Endometrial microvascular endothelial cells (primary cell): Measurements from ENCODE around the gene KCND3. TPM values are rescaled to one million over a fixed set of nuclear protein-coding genes. Genes with fewer than 3 reads are reported as not detected.

Source experiments
- in situ Hi-C: cut with HindIII; loops from 2 replicates; pipeline ENCODE4 v1.10.0; 2017; ENCODE audit warnings: low sequenced_read_pairs, low pct_unique_long_range_greater_than_20kb; ENCODE audit errors: inconsistent ontology term
- total RNA-seq: library from RNA; depleted of rRNA; stranded (reverse); fragments of >200 nt; gene quantifications from one replicate; pipeline ENCODE4 v1.2.3, GENCODE V29; 2015; ENCODE audit errors: inconsistent ontology term

The KCND3 gene
- total RNA-seq, 1 donor from 2014 or later, result not detected

DNA sequence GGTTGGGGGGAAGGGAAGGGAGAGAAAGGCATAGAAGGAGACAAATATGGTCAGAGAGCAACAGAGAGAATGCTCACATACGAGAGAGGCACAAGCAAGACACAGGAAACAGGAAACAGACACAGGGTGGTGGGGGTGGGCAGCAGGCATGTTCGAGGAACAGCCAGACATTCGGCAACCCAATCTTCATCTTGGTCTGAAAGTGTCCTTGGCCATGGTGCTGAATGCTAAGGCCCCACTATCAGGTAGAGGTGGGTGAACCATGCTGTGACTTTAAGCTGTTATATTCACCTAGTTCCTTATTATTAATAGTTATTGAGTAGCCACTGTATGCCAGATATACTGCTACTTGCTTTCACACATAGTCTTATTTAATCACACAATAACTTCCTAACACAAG is 124.6 kb downstream of the KCND3 start:
- in situ Hi-C loops, result no loop called here

GRCh38 chr1:111863401-111863800 is 126.1 kb downstream of the KCND3 start:
- in situ Hi-C loops, result no loop called here

DNA sequence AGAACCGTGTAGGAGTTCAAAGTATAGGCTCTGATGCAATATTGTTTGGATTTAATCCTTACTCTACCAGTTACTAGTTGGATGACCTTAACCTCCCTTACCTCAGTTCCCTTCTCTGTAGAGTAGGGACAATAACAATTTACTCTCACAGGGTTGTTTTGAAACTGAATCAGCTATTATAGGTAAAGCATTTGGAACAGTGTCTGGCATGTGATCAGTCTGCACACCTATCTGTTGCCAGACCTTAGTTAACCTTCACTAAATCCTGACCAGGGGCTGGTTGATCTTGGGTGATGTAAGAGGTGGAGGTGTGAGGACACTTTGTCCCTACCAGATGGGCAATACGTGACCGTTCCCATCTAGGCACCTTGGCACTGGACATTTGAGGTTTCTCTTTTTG is 126.9 kb downstream of the KCND3 start:
- in situ Hi-C loops, result no loop called here

- in situ Hi-C loops, result no loop called here
These were observed 127.9 kb downstream of the KCND3 start for GRCh38 chr1:111861523-111861922.

- in situ Hi-C loops, result no loop called here
These were observed 132.2 kb downstream of the KCND3 start for GRCh38 chr1:111857194-111857651.

DNA sequence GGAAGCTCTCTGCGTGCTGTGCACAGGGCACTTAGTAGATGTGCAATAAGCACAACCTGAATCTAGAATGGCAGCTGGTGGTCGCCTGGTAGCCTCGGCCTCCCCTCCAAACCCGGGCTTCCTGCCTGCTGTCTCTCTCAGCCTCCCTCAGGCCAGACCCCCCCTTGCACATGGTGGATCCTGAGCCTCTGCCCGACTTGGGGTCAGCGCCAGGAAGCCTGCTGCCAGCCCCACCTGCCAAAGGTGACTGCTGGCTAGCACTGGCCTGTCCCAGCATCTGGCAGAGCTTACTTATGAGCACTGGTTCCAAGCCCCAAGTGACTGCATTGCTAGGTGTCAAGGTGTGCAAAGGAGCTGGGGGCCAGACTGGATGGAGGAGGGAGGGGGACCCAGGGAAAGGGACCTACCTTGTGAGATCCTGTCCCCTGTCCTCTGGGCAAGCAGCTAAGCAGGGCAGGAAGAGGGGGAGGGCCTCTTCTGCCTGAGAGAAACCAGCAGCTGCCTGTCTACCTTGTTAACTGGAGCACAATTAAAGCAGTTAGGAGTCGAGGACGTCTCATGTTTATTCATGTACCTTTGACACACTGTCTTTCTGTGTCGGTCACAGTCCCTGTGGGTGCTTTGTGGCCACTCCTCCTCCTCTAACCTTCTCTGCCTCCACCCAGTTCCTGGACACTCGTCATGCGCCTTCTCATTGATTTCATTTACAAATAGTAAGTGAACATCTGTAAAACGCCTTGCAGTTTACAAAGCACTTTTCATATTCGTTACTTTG is 132.9 kb downstream of the KCND3 start:
- in situ Hi-C loops, result no loop called here

GRCh38 chr1:111855260-111855659 is 134.2 kb downstream of the KCND3 start:
- in situ Hi-C loops, result no loop called here

DNA sequence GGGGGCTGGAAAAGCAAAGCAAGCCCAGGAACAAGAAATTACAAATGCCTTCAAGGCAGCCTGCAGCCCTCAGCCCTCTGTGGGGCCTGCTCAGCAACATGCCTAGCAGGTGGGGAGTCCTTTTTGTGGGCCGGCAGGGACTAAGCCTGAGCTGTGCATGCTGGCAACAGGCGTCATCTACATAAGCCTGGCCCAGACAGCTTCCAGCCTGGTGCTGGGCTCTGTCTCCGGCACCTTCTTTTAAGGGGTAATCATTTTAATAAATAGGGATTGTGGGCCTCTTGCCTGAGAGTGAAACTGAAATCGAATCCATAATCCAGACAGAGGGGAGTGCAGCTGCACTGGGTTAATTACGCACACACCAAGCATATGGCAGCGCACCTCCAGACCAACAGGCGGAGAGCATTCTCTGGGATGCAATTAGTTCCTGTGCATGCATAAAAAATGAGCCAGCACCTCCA is 137.2 kb downstream of the KCND3 start:
- in situ Hi-C loops, result no loop called here

- in situ Hi-C loops, result no loop called here
These were observed 137.9 kb downstream of the KCND3 start for GRCh38 chr1:111851552-111851951.

- in situ Hi-C loops, result no loop called here
These were observed 139.4 kb downstream of the KCND3 start for GRCh38 chr1:111850109-111850508.

DNA sequence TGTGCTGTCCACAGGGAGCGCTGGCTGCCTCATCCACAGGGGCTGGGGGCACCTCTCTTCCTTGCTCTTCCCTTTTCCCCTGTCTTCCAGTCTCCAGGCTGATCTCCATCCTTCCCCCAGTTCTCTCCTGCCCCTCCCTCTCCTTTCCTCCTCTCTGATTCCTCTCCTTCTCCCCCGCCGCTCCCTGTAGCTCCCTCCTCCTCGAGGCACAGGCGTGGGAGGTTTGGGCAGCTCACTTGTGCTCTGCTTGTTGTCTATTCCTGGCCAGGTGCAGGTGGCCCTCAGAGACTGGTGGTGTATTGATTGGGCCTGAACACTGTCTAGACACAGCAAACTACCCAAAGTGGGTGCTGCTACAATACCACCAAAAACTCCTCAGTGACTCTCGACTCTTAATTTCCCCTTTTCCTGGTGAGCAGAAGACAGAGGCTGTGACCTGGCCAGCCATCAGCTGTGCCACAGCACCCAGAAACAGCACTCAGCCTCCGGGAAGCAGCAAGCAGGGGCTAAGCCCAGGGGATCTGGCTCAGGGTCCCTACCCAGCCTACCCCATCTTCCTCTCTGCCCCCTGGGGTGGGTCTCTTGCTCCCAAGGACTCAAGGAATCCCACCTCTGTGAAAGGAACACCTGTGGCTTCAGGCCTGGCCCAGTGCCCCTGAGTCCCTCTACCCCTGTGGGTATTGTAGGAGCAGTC is 140.5 kb downstream of the KCND3 start:
- in situ Hi-C loops, result no loop called here

- in situ Hi-C loops, result no loop called here
These were observed 142.0 kb downstream of the KCND3 start for GRCh38 chr1:111847466-111847865.

DNA sequence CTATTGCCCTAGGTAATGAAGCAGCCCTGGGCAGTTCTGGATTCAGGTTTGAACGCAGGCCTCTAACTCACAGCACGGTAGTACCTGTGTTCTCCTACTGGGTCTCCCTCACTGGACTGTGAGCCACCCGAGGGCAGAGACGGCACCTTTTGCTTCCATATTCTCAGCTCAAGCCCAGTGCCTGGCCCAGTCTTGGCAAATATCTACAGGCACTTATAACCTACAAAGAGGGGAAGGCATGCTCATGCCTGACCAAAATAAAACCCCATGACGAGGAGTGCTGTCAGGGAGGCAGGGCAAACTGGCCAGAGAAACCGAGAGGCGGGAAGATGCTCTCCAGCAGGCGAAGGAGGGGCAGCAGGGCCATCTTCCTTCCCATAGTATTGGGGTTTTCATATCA is 142.6 kb downstream of the KCND3 start:
- in situ Hi-C loops, result no loop called here

- in situ Hi-C loops, result no loop called here
These were observed 146.3 kb downstream of the KCND3 start for GRCh38 chr1:111843177-111843576.

DNA sequence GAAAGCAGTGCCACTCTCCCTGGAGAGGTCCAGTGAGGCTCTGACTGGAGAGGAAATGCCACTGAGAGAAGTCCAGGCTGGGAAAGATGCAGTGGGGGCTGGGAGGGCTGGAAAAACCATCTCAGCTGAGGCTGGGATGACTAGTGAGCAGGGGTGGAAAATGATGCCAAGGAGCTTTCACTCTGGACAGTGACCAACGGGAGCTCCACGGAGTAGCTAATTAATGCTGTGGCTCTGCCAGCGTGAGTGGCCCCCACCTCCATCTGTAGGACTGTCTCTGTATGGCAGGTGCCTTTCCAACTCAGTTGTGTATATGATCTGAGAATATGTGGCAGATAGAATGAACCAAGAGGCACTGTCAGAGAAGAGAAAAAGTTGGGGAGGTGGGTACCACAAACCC is 147.1 kb downstream of the KCND3 start:
- in situ Hi-C loops, result no loop called here

- in situ Hi-C loops, result no loop called here
These were observed 147.7 kb downstream of the KCND3 start for GRCh38 chr1:111841746-111842145.

DNA sequence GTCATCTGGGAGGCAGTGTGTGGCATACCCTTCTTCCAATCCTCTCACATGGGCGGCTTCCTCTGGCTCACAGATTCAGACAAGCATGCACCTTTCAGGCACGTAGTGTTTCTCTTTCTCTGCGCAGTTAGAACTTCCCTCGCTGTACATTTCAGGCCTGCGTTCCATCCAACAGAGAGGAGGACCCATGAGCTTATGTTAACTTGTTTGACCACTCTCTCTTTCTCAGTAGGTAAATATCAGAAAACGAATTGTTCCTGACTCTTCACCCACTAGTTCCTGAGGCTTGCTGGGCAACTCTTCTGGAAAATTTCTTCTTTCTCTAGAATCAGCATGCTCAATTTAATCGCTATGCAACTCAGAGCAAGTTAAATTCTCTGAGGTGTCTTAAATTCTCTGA is 148.3 kb downstream of the KCND3 start:
- in situ Hi-C loops, result no loop called here

GRCh38 chr1:111837393-111837792 is 152.1 kb downstream of the KCND3 start:
- in situ Hi-C loops, result no loop called here

- in situ Hi-C loops, result no loop called here
These were observed 153.4 kb downstream of the KCND3 start for GRCh38 chr1:111836111-111836510.

GRCh38 chr1:111835514-111835913 is 154.0 kb downstream of the KCND3 start:
- in situ Hi-C loops, result no loop called here
